ENCODE results near the gene DSG4. TPM values are rescaled to one million over a fixed set of nuclear protein-coding genes. Genes with fewer than 3 reads are reported as not detected.
"Not testable (repeated sequence)": the region's sequence is repeated elsewhere in the genome, so short reads cannot be mapped to it uniquely, and the experiment has no call there.

Gene DSG4, protein sequence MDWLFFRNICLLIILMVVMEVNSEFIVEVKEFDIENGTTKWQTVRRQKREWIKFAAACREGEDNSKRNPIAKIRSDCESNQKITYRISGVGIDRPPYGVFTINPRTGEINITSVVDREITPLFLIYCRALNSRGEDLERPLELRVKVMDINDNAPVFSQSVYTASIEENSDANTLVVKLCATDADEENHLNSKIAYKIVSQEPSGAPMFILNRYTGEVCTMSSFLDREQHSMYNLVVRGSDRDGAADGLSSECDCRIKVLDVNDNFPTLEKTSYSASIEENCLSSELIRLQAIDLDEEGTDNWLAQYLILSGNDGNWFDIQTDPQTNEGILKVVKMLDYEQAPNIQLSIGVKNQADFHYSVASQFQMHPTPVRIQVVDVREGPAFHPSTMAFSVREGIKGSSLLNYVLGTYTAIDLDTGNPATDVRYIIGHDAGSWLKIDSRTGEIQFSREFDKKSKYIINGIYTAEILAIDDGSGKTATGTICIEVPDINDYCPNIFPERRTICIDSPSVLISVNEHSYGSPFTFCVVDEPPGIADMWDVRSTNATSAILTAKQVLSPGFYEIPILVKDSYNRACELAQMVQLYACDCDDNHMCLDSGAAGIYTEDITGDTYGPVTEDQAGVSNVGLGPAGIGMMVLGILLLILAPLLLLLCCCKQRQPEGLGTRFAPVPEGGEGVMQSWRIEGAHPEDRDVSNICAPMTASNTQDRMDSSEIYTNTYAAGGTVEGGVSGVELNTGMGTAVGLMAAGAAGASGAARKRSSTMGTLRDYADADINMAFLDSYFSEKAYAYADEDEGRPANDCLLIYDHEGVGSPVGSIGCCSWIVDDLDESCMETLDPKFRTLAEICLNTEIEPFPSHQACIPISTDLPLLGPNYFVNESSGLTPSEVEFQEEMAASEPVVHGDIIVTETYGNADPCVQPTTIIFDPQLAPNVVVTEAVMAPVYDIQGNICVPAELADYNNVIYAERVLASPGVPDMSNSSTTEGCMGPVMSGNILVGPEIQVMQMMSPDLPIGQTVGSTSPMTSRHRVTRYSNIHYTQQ
- not detected for total RNA-seq

DNA sequence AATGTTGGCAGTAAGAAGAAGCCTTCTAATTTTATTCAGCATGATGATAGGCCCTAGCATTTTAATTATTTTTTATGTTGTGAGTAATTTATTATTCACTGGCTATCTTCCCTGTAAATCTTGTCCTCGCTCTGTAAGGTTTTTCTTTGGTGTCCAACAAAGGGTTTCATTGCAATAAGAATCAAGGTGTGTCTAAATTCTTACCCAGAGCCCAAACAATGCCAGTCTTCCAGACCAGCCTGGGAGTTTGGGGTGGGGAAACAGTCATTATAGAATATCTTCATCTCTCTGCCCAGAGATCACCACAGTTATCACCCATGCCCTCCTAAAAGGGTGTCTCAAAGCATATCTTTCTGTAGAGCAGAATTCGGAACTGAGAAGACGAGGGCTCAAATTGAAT is at the start of gene DSG4:
DSG4 (plus strand) TSS at position 301 of the 400 bp plus-strand sequence. CDS start 135 bp downstream, outside the sequence.
- Mint-ChIP-seq H3K36me3 (ENCODE audit: insufficient read depth) (no peaks in the 10 kb centered on the region), H3K27me3 (ENCODE audit: low read depth) (no peaks in the 10 kb centered on the region), H3K4me1 (ENCODE audit: low read depth) (no peaks in the 10 kb centered on the region), H3K9me3 (peaks cover 3% of the 10 kb centered on the region), H3K4me3 (no peak within 1 kb of the TSS)
- ATAC-seq = no peak
- DNase-seq = no peak

DNA sequence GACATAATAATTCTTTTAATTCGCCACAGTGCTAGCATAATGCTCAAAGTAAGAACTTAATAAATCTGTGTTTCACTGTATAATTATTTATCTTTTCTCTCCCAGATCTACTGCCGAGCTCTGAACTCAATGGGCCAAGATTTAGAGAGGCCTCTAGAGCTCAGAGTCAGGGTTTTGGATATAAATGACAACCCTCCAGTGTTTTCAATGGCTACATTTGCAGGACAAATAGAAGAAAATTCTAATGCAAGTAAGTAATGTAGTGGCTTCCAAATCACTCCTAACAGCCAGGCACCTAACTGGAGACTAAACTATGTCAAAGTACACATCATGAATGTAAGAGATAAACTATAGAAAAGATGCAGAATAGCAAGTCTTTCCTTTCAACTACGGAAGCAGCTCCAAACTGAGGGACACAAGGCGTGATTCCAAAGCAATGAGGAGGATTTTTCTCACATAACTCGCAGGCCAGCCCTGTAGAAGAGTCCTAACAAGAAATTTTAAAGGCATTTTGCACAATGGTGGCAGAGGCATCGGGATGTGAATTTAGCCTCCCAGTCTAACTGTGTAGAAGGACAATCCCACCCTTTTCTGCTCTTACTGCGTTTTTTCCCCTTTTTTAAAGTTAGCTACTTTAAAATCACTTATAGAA is 46.7 kb upstream of the DSG4 start:
- no peaks in the 10 kb centered on the region for H3K4me1 Mint-ChIP-seq (ENCODE audit: low read depth)
- H3K36me3 Mint-ChIP-seq (ENCODE audit: insufficient read depth) = no peaks in the 10 kb centered on the region
- no peaks in the 10 kb centered on the region for H3K27me3 Mint-ChIP-seq (ENCODE audit: low read depth)
- ATAC-seq (no peak), DNase-seq (no peak)
- no peaks in the 10 kb centered on the region for H3K9me3 Mint-ChIP-seq
- no peak overlapping the region for H3K4me3 Mint-ChIP-seq

DNA sequence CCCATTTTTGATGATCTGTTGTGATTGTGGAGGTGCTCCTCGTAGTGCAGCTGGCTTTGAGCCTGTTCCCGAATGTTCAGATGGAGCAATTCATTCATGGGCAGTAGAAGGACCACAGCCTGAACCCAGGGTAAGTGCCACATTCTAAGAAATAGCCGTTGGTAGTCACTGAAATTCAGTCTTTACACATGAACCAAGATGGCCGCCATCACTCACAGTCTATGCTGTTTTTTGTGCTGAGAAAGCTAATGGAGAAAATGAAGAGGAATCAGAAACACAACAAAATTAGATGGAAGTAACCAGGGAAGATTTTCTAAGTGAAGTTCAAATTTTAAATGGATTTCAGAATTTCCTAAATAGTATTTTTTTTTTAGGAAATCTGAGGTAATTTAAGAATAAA is 33.1 kb upstream of the DSG4 start:
- H3K27me3 Mint-ChIP-seq (ENCODE audit: low read depth) = no peaks in the 10 kb centered on the region
- H3K4me1 Mint-ChIP-seq (ENCODE audit: low read depth) = no peaks in the 10 kb centered on the region
- H3K36me3 Mint-ChIP-seq (ENCODE audit: insufficient read depth) = no peaks in the 10 kb centered on the region
- H3K9me3 Mint-ChIP-seq = peaks cover 5% of the 10 kb centered on the region
- ATAC-seq (no peak), DNase-seq (no peak)
- no peak overlapping the region for H3K4me3 Mint-ChIP-seq

DNA sequence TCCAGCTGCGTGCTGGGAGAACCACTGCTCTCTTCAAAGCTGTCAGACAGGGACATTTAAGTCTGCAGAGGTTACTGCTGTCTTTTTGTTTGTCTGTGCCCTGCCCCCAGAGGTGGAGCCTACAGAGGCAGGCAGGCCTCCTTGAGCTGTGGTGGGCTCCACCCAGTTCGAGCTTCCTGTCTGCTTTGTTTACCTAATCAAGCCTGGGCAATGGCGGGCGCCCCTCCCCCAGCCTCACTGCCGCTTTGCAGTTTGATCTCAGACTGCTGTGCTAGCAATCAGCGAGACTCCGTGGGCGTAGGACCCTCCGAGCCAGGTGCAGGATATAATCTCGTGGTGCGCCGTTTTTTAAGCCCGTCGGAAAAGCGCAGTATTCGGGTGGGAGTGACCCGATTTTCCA is 23.2 kb upstream of the DSG4 start:
- not testable (repeated sequence) for ATAC-seq; H3K4me3 Mint-ChIP-seq; H3K27me3 Mint-ChIP-seq (ENCODE audit: low read depth); DNase-seq; H3K9me3 Mint-ChIP-seq; H3K4me1 Mint-ChIP-seq (ENCODE audit: low read depth); H3K36me3 Mint-ChIP-seq (ENCODE audit: insufficient read depth)

DNA sequence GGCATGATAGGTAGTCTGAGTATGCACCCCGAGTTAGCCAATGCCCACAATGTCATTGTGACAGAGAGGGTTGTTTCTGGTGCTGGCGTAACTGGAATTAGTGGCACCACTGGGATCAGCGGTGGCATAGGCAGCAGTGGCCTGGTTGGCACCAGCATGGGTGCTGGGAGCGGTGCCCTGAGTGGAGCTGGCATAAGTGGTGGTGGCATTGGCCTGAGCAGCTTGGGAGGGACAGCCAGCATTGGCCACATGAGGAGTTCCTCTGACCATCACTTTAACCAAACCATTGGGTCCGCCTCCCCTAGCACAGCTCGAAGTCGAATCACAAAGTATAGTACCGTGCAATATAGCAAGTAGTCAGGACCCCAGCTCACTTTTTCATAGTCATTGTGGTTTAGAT is 21.6 kb upstream of the DSG4 start:
- Mint-ChIP-seq H3K4me1 (ENCODE audit: low read depth) (no peaks in the 10 kb centered on the region), H3K36me3 (ENCODE audit: insufficient read depth) (no peaks in the 10 kb centered on the region), H3K4me3 (no peak overlapping the region), H3K27me3 (ENCODE audit: low read depth) (no peaks in the 10 kb centered on the region), H3K9me3 (no peaks in the 10 kb centered on the region)
- ATAC-seq (no peak), DNase-seq (no peak)

DNA sequence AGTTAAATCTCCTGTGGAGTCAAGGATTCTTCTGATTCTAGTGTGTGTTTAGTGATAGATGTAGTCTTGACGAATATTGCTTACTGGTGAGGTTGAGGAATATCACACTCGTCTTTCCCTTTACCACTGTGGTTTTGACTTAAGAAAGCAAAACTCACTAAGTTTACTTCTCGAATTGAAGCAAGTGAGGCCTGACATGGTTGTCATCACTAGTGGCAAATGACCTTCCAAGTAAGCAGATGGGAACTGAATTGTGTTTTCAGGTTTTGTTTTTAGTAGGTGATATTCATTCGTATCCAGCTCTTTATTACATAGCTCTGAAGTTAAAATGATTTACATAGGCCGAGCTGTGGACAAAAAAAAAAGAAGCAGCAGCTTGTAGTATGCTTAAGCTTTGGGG is 20.6 kb upstream of the DSG4 start:
- H3K4me3 Mint-ChIP-seq = no peak overlapping the region
- ATAC-seq = no peak
- no peaks in the 10 kb centered on the region for H3K36me3 Mint-ChIP-seq (ENCODE audit: insufficient read depth)
- no peaks in the 10 kb centered on the region for H3K9me3 Mint-ChIP-seq
- no peak for DNase-seq
- no peaks in the 10 kb centered on the region for H3K4me1 Mint-ChIP-seq (ENCODE audit: low read depth)
- no peaks in the 10 kb centered on the region for H3K27me3 Mint-ChIP-seq (ENCODE audit: low read depth)

DNA sequence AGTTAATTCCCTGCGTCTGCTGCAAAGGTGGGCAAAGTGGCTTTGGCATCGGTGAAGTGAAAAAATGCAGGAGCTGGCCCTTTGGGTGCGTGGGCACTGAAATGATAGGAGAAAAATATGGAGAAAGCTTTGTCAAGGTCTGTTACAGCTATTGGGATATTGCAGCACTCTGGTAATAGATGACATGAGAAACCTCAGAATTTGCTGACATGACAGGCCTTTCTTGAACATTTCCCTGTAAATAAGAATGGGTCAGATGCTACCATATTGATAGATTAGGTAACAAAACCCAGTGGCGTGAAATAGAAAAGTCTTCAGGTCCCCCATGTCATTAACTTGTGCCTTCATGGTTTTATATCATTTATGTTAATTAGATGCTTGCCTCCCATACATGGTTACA is 12.4 kb upstream of the DSG4 start:
- no peaks in the 10 kb centered on the region for H3K27me3 Mint-ChIP-seq (ENCODE audit: low read depth)
- no peak for DNase-seq
- no peak overlapping the region for H3K4me3 Mint-ChIP-seq
- H3K4me1 Mint-ChIP-seq (ENCODE audit: low read depth) = no peaks in the 10 kb centered on the region
- H3K36me3 Mint-ChIP-seq (ENCODE audit: insufficient read depth) = no peaks in the 10 kb centered on the region
- H3K9me3 Mint-ChIP-seq = peaks cover 9% of the 10 kb centered on the region
- no peak for ATAC-seq

DNA sequence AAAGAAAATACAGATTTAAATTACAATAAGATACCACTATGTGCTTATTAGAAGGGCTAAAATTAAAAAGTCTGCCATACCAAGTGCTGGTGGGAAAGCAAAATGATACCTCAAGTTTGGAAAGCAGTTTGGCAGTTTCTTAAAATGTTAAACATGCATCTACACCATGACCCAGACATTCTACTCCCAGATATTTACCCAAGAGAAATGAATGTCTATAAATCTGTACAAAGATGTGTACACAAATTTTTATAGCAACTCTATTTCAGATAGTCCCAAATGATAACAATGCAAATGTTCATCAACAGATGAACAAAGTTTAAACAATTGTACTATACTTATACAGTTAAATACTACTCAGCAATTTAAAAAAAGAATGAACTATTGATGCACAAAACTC is 7.1 kb upstream of the DSG4 start:
- Mint-ChIP-seq H3K9me3 (no peaks in the 10 kb centered on the region), H3K4me1 (ENCODE audit: low read depth) (no peaks in the 10 kb centered on the region), H3K36me3 (ENCODE audit: insufficient read depth) (no peaks in the 10 kb centered on the region), H3K27me3 (ENCODE audit: low read depth) (no peaks in the 10 kb centered on the region), H3K4me3 (no peak overlapping the region)
- DNase-seq = no peak
- no peak for ATAC-seq

DNA sequence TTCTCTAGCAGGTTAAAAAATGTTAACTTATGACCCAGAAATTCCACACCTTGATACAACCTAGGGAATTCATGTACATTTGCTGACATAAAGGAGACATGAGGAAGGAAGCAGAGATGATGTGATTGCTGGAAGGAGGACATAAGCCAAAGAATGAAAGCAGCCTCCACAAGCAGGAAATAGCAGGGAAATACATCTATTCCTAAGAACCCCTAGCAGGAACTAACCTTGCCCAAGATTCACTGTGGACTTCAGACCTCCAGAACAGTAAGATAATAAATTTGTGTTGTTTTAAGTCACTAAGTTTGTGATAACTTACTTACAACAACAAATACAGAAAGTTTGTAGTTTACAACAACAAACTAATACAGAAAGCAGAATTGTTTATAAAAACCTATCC is 4.6 kb upstream of the DSG4 start:
- Mint-ChIP-seq H3K36me3 (ENCODE audit: insufficient read depth) (no peaks in the 10 kb centered on the region), H3K4me3 (no peak overlapping the region), H3K27me3 (ENCODE audit: low read depth) (no peaks in the 10 kb centered on the region), H3K4me1 (ENCODE audit: low read depth) (no peaks in the 10 kb centered on the region), H3K9me3 (no peaks in the 10 kb centered on the region)
- DNase-seq (no peak), ATAC-seq (no peak)

DNA sequence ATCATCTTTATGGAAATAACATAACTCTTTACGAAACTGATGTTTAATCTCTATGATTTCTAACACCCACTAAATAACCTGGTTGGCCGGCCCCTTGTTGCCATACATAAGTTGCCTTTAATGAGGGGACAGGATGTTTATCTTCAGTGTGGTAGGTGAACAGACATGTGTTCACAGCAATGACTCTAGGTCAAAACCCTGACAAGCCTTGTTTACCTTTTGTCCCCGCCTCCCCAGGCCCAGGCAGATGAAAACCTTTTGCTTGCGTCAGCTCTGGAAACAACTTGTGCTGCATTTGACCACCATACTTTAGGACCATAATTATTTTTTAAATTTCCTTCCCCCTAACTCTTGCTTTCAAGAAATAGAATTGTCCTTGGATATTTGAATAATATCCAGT is 2.9 kb upstream of the DSG4 start:
- no peak for ATAC-seq
- Mint-ChIP-seq H3K4me3 (no peak overlapping the region), H3K4me1 (ENCODE audit: low read depth) (no peaks in the 10 kb centered on the region), H3K27me3 (ENCODE audit: low read depth) (no peaks in the 10 kb centered on the region), H3K36me3 (ENCODE audit: insufficient read depth) (no peaks in the 10 kb centered on the region), H3K9me3 (peaks cover 3% of the 10 kb centered on the region)
- no peak for DNase-seq

DNA sequence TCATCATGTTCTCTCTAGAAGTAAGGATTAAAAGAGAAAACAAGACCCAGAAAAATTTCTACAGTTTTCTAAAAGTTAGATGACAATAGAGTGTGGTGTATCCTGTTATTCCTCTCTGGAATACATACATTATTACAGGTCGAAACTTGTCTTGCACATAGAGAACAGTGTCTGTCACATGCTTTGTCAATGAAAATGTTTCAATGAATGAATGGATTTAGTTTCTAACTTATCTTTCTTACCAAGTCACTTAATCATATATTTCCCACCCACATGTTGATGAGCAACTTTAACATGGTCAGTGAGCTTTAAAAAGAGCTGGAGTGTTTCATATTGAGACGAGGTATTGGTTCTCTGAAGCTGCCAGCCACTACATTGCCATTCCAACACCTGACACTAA is 4.3 kb downstream of the DSG4 start:
- Mint-ChIP-seq H3K36me3 (ENCODE audit: insufficient read depth) (no peaks in the 10 kb centered on the region), H3K27me3 (ENCODE audit: low read depth) (no peaks in the 10 kb centered on the region), H3K4me3 (no peak overlapping the region), H3K4me1 (ENCODE audit: low read depth) (no peaks in the 10 kb centered on the region), H3K9me3 (peaks cover 3% of the 10 kb centered on the region)
- ATAC-seq = no peak
- no peak for DNase-seq

DNA sequence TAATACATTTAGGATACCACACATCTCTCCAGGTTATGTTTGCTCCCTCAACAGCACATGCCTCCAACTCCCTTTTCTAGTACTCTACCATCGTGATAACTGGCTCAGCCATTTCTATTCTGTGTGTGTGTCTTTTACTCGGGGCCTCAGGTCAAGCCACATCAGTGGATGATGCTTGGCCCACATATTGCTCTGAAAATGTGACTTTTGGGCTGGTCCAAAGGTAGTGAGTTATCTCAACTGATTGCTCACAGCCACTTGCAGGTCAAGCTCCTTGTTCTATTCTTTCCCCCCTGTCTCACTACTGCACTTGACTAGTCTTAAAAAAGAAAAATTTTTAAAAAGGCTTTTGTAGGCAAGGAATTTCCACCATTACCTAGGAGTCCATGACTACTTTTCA is 5.5 kb downstream of the DSG4 start:
- DNase-seq (no peak), ATAC-seq (no peak)
- Mint-ChIP-seq H3K4me3 (no peak overlapping the region), H3K4me1 (ENCODE audit: low read depth) (no peaks in the 10 kb centered on the region), H3K27me3 (ENCODE audit: low read depth) (no peaks in the 10 kb centered on the region), H3K9me3 (peaks cover 3% of the 10 kb centered on the region), H3K36me3 (ENCODE audit: insufficient read depth) (no peaks in the 10 kb centered on the region)

DNA sequence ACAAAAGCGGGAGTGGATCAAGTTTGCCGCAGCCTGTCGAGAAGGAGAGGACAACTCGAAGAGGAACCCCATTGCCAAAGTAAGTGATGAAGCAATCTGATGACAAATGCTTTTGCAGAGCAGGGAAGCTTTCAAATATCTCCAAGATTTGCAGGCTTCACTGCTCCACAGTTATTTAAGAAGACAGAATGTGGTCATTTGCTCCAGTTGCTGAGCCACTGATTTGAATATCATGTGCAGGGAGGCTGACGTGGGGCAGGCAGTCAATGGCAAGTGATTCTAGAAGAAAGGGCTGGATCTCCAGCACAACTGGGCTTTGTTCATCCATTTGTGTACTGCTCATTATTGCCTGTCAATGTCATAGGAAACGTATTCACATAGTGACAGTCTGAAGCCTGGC is 10.2 kb downstream of the DSG4 start:
- H3K9me3 Mint-ChIP-seq = no peaks in the 10 kb centered on the region
- H3K4me1 Mint-ChIP-seq (ENCODE audit: low read depth) = no peaks in the 10 kb centered on the region
- H3K4me3 Mint-ChIP-seq = no peak overlapping the region
- H3K27me3 Mint-ChIP-seq (ENCODE audit: low read depth) = no peaks in the 10 kb centered on the region
- no peak for DNase-seq
- no peaks in the 10 kb centered on the region for H3K36me3 Mint-ChIP-seq (ENCODE audit: insufficient read depth)
- ATAC-seq = no peak

DNA sequence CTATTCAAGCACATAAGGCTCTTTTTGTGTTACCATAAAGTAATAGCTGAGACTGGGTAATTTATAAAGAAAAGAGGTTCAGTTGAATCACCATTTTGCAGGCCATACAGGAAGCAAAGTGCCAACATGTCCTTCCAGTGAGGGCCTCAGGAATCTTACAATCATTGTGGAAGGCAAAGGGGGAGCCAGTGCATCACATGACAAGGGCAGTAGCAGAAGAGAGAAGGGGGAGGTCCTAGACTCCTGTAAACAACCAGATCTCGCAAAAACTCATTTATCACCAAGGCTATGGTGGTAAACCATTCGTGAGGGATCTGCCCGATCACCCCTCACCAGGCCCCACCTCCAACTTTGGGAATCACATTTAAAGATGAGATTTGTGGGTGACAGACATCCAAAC is 16.7 kb downstream of the DSG4 start:
- DNase-seq = no peak

More for the DNA sequence above, 16.7 kb downstream of the DSG4 start:
- Mint-ChIP-seq H3K9me3 (peaks cover 4% of the 10 kb centered on the region), H3K4me1 (ENCODE audit: low read depth) (no peaks in the 10 kb centered on the region), H3K4me3 (no peak overlapping the region), H3K36me3 (ENCODE audit: insufficient read depth) (no peaks in the 10 kb centered on the region), H3K27me3 (ENCODE audit: low read depth) (no peaks in the 10 kb centered on the region)
- no peak for ATAC-seq

Measured in activated T-cell treated with anti-CD3 and anti-CD28 coated beads, Interleukin-2, amount 50 U/mL, for 4 hours (primary cell).